GM11168 (cell line): ENCODE results near the gene MAP2K1.
"Not testable (repeated sequence)": the region's sequence is repeated elsewhere in the genome, so short reads cannot be mapped to it uniquely, and the experiment has no call there.

ENCODE experiments used
- in situ Hi-C: fragments of 300-500 bp; cut with MboI; formaldehyde crosslinking; loops from one replicate; pipeline ENCODE4 v1.12.0; 2022; ENCODE audit warnings: low sequenced_read_pairs; ENCODE audit not compliant: unreplicated experiment

Gene MAP2K1

DNA sequence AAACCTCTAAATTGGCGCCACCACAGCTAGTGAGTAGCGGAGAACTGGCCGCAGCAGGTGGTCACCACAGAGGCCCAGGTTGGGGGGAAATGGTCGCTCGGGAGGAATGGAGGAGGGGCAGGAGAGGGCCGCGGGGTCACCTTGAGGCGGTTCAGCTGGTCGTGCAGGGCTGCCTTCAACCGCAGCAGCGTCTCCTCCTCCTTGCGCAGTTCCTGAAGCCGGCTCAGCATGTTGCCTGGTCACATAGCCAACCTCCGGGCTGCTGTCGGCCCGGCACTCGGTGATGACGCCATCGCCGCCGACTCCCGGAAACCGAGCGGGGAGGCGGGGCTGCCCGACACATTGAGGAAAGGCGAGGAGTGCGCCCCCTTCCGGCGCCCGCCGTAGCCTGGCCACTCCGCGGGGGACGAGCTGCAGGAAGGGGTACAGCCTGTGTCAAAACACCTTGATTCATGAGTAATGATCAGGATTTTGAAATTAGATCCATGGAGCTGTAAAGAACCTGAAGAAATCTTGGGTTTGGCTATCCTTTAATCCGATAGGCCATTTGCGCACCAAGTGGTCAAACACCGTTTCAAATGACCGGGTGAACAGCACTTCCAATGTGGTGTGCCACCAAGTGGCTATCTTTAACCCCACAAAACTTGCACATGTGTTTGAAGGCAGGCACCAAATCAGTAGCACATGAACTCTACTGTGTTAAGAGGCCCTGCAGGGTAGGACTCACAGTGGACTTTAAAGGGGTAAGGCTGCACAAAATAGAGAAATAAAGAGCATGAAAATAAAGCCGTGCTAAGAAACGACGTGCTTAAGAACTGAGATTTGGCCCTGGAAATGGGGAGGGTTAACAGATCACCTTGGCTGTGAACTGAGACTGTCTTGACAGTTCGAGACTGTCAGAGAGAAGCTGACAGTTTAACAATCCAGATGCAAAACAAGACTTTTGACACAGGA, 111.1 kb downstream of the MAP2K1 start, which contains the start of gene SNAPC5:
TSS of gene SNAPC5 (minus strand) at position 261 of the 954 bp plus-strand sequence. CDS start at position 230, 31 bp downstream.
- in situ Hi-C loops = loop anchor here (25.0 kb wide), 1 partner anchor 110 kb away; the partner anchor contains the start of gene MAP2K1

DNA sequence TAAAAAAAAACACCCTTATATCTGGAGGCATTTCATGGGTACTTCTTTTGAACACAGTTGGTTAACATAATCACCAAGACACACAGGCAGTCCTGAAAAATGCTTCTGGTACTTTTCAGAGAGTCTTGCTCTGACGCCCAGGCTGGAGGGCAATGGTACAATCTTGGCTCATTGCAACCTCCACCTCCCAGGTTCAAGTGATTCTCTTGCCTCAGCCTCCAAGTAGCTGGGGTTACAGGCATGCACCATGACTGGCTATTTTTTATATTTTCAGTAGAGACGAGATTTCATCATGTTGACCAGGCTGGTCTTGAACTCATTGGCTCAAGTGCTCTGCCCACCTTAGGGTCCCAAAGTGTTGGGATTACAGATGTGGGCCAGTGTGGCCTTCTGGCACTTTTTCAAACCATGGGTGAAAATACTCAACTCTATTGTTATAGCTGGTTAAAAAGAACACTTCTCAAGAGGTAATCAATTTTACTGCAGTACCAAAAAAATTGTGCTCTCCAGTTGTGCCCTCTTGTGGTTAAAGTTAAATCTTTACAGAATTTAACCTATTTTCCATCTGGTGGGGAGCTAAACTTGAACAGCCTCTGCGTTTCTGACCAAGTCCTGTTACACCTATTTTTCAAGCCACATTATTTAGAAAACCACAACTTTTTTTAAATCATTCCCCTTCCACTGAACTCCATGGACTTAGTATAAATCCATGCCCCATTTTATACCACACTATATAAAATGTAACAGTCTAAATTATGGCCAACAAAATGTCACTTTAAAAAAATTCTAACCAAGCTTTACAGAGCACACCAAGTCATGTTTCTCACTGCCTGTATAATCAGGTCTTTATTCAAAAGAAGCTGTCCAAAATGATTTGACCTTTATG, 112.0 kb downstream of the MAP2K1 start:
- in situ Hi-C loops = loop anchor here (25.0 kb wide), 1 partner anchor 111 kb away; the partner anchor contains the start of gene MAP2K1

DNA sequence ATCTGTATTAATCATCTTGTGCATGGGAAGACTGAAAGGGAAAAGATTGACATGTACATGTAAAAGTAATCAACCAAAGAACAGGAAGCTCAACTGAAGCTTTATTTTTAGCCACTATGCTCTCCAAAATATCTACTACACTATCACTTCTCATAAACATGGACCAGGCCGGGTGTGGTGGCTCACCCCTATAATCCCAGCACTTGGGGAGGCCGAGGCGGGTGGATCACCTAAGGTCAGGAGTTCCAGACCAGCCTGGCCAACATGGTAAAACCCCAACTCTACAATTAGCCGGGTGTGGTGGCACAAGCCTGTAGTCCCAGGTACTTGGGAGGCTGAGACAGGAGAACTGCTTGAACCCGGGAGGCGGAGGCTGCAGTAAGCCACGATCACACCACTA, 113.6 kb downstream of the MAP2K1 start:
- in situ Hi-C loops = not testable (repeated sequence)

DNA sequence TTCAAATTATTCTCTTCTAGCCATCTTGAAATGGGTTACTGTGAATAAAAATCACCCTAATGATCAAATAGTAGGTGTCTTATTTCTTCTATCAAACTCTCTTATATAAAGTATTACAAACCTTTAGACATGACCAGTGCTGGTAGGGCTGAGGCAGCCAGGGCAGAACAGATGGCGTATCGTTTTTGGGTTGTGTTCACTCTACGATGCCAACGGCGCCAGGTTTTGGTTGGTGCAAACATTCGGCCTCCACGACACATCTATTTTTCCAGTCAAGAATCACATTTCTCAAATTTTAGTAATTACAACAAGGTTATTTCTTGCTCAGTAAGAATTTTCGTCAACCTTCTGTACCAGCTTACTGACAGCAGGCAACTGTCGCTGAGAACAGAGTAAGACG, 115.8 kb downstream of the MAP2K1 start:
- in situ Hi-C loops = no loop called here

DNA sequence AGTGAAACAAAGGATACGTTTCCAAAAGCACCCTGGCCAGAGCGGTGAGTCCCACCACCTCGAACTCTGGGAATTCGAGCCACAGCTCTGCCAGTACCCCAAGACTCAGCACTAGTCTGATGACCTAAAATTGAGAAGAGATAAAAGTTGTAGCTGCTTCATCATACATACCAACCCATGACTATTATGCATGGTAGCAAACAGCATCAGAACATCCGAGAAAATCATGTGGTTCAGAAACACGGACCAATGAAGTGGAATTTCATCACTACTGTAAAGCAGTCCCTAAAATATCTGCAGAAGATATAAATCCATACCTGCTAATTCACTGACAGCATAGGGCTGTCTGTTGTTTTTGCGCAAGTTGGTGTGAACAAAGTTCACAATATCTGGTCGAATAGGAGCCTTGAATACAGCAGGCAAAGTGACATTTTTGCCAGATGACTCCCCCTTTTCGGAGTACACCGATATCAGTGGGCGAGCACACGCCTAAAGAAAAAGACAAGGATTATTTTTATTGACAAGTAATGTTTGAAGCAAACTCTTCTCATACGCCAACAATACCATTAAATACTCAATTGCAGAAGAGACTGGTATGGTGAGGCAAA, 116.4 kb downstream of the MAP2K1 start:
- in situ Hi-C loops = not testable (repeated sequence)

DNA sequence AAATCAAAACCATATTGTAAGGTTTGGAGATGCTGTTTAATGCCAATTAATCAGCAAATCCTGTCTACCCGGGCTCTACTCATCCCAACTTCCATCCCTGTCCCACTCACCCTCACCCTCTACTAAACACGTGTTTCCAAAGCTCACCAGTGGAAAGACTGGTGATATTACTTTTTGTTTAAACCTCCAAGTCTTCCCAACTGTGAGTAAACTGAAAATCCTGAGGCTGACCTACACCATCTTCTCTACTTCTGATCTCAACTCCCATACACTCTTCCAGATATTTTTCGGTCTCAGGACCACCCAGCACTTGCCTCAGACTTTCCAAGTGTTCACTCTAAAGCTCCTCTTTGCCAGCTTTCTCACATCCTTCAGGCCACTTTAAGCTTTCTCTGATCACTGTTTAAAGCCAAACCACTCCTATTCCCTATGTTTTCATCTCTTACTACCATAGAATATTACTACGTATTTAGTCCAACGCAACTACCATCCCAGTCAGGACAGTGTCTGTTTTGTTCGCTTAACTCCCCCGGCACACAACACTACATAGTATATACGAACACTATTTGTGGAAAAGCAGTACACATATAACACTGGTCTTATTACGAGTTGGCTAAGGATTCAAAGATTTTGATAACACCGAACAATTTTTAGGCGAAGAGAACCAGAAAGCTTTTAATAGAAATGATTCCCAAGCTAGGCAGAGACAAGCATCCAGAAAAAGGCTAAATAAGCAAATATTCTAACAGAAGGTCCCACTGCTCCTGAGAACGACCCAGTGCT, 117.3 kb downstream of the MAP2K1 start:
- in situ Hi-C loops = no loop called here

DNA sequence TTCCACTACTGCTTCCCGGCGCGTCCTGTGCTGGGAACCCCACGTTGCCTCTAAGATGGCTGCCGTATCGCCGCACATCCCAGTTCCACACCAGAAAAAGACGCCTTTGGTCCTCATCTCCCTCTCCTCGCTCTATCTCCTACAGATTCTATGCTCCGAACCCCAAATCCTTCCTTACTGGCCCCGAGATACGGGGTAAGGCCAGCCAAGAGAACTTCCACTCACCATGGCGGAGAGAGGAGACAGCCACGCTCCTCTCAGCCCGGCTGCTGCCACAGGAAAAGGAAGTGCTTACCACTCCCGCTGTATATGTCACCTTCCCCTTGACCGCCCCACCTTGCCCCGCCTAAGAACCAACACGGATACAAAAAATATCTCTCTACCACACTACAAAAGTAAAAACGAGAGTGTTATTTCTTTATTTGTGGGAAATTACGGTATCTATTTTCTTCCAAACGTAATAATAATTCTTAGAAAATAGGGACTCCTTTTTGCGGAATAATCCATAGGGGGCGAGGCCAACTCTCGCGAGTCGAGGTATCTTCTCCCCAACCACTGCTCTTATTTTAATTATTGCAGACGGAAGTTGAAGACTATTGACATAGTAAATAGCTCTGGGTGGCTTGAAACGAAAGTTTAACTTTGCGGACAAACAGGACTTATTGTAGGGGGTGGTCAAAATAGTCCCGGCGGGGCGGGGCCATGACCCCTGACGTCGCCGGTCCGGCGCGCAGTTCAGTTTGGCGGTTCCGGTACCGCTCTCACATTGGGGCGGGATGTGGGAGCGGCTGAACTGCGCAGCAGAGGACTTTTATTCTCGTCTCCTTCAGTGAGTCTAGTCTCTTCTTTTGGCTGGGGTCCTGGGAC, 118.1 kb downstream of the MAP2K1 start, which contains the start of the genes RPL4 and ZWILCH:
TSS of gene RPL4 (minus strand) at position 293 of the 867 bp plus-strand sequence. CDS start at position 228, 65 bp downstream.
TSS of gene ZWILCH (plus strand) at position 764 of the 867 bp plus-strand sequence. CDS start at position 777, 13 bp downstream.
- in situ Hi-C loops = no loop called here

DNA sequence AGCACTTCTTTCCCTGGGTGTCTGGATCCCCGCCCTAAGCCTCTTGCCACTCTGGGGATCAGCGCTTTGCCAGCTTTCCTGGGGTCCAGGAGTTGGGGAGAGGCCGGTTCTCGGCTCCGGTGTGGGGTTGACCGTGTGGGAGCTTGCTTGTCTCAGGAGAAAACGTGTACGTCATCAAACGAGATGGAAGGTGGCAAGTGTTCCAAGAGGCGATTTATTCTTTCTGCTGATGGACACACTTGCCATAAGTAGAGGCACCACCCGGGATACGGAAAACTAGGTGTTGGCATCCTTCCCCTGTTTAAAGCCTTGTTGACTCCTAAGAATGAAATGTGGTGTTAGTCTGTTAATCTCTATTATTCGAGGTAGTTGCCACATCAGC, 118.7 kb downstream of the MAP2K1 start:
- in situ Hi-C loops = no loop called here

DNA sequence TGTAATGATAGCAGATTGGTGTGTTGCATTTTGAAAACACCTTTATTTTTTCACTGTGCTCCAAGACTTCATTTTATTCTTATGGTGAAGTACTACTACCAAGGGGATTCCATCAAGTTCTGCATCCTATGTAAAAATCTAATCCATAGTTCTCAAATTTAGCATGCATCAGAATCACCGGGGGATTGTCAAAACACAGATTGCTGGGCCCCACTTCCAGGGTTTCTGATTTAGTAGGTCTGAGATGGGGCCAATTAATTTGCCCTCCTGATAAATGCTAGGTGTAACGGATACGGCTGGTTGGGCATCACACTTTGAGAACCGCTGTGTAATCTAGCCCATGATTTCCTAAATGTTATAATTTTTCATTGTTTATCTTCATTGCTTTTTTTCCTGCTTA, 119.1 kb downstream of the MAP2K1 start:
- in situ Hi-C loops = no loop called here

DNA sequence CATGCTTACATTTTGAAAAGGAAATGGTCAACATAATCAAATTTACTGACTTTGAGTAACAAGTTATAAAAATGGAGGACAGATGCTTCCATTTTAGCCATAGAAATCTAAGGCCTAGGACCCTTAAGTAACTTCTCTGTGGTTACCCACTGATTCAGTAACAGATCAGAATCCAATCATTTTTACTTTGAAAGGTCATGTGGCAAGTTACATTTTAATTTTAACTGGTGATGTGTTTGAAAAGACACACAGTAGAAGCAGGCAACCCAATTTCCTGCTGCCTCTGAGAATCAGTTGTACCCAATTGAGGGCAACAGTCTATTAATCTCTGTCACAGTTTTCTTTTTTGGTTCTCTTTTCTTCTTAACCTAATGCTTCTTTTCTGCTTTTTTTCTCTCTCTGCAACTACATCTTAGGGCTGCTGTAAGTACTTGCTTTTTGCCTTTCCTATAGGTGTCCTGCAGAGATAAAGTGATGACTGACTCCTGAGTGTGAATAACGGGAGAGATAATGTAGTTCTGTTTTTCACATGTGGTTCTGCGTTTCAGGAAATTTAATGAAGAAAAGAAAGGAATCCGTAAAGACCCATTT, 121.7 kb downstream of the MAP2K1 start:
- in situ Hi-C loops = no loop called here

DNA sequence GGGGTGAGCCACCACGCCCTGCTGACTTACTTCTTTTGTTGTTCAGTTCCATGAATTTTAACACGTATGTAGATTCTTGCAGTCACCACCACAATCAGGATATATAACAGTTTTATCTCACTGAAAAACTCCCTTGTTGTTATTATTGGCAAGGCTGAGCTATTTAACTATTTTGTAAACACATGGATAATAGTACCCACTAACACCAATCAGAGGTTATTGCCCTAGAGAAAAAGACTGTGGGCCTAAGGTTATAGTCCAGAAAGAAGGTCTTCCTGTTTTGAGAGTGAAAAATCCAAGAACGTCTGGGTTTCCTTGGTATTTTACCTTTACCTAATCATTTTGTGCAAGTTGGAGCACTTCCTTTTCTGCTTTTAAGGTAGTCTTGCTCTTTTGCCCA, 127.9 kb downstream of the MAP2K1 start:
- in situ Hi-C loops = no loop called here

DNA sequence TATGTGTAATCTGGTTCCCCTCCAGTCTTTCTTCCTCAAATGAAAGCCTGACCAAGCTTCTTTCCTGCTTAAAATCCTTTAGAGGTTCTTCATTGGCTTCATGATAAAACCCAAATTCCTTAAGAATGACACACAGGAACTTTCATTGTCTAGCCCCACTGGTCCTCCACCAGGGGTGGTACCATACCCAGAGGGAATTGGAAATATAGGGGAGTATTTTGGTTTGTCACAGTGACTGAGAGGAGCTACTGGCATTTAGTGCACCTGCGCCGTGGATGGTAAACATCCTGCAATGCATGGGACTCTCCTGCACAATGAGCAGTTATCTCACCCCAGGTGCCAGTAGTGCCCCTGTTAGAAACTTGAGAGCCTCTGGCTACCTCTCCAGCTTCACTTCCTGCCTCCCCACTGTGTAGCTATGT, 129.2 kb downstream of the MAP2K1 start:
- in situ Hi-C loops = no loop called here

DNA sequence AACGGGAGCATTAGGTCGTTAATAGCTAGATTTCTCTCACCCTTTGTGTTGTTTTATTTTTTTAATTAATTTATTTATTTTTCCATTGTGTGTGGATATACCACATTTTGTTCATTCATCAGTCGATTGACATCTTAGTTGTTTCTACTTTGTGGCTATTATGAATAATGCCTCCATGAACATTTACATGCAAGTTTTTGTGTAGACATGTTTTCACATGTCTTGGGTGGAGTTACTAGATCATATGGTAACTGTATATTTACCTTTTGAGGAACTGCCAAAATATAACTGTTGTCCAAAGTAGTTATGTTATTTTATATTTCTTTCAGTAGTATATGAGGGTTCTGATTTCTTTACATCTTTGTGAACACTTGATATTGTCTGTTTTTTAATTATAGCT, 137.2 kb downstream of the MAP2K1 start:
- in situ Hi-C loops = no loop called here

DNA sequence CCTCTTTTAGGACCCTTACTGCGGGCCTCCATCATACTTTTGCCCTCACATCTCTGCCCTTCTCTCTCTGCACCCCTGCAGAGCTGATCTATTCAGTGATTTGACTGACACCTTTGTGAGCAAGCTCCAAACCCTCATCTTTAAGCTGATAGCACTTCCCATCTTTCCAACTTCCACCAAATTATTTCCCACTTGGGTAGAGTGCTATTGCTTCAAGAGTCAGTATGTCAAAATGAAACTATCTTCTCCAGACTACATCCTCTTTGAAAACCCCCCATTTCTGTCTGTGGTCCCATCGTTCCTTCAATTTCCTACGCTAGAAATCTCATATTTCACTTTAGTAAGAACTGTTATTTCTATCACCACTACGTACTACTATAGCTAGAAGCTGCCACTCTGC, 138.1 kb downstream of the MAP2K1 start:
- in situ Hi-C loops = no loop called here

DNA sequence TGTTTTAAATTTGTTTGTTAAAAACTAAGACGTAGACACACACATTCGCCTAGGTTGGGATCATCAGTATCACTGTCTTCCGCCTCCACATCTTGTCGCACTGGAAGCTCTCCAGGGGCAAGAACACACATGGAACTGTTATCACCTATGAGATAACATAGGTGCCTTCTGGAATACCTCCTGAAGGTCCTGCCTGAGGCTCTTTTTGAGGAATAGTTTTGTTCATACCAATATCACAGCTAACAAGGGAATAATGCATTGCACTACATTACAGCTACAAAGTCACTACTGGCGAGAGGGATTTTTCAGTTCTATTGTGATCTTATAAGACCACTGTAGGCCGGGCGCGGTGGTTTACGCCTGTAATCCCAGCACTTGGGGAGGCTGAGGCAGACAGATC, 148.3 kb downstream of the MAP2K1 start:
- in situ Hi-C loops = no loop called here
